ENCODE measurements around the gene CHAT. TPM values are rescaled to one million over a fixed set of nuclear protein-coding genes. Genes with fewer than 3 reads are reported as not detected.

CHAT gene
- total RNA-seq, 1 experiment from 2014 or later = not detected

DNA sequence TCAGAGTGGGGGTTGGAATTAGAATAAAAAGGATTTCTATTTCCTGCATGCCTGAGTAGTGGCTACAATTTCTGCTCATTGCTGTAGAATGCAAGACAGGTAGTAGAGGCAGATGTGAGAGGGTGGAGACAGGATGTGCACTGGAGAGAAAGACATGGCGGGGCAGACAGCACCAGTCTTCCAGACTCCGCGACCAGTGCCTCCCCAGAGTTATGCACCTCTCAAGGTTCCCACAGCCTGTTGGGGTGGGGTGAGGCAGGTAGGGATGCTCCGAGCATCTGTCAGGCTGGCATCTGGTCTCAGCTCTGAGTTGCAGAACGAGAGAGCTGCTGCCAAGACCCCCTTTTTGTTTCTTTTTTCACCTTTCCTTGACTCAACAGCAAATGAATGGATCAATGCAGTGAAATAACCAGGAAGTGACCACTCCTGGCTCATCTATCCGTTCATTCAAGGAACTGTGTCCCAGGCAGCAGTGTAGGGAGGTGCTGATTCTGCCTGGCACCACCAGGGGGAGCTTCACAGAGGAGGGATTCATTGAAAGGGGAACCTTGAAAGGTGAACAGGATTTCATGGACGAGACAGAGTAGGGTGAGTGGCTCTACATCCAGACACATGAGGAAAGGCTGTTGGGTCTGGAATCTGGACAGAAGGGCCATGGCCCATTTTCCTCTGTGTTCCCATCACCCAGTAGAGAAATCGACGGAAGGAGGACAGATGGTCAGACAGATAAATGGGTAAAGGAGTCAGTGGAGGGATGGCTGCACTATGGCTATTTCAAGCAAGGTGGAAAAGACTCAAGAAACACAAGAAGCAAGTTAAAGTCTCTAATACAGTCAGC, 20.9 kb upstream of the CHAT start:
- no peak overlapping the region for H3K4me3 ChIP-seq
- no peaks in the 10 kb centered on the region; the same call in 1 of the 2 replicates for H3K27me3 ChIP-seq (replicated peaks)
- H3K9me3 ChIP-seq (replicated peaks) = no peaks in the 10 kb centered on the region
- no peak overlapping the region for H3K27ac ChIP-seq
- no peaks in the 10 kb centered on the region for H3K4me1 ChIP-seq (replicated peaks)
- DNase-seq (ENCODE audit: low read depth in 1 of 2, low spot score in 2 of 2) = peak; percentile 49 to 67
- no peaks in the 10 kb centered on the region for H3K36me3 ChIP-seq

DNA sequence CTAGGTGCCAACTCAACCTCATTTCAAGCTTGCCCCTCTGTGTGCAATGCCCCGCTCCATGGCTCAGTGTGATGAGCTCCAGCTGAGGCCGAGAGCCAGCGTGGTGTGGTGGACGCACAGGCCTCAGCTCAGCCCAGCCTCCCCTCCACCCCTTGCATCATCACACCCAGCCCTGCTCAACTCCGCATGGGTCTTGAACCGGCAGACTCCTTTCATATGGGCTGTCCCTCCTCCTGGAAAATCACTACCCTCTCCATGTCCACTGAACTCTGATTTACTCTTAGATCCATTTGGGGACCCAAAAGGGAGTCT, 20.3 kb upstream of the CHAT start:
- Histone ChIP-seq H3K27ac (no peak overlapping the region), H3K9me3 (replicated peaks) (no peaks in the 10 kb centered on the region), H3K27me3 (replicated peaks) (no peaks in the 10 kb centered on the region; the same call in 1 of the 2 replicates), H3K4me3 (no peak overlapping the region), H3K4me1 (replicated peaks) (no peaks in the 10 kb centered on the region), H3K36me3 (no peaks in the 10 kb centered on the region)
- no peak for DNase-seq (ENCODE audit: low read depth in 1 of 2, low spot score in 2 of 2)

DNA sequence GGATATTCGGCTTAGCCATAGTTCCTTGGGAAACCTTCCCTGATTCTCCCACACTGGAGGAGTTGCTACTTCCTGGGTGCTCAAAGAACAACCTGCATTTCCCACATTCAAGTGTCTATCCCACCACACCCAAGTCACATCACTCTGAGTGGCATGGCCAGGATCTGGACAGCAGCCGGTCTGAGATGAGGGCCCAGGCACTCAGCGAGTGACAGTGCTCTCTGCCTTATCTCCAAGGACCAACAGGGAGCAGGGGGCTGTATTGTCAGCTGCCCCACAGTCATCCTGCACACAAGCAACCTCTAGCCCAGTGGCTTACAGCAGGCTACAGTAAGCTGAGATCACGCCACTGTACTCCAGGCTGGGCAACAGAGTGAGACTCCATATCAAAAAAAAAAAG, 19.8 kb upstream of the CHAT start:
- Histone ChIP-seq H3K4me1 (replicated peaks) (no peaks in the 10 kb centered on the region), H3K4me3 (no peak overlapping the region), H3K27me3 (replicated peaks) (no peaks in the 10 kb centered on the region), H3K9me3 (replicated peaks) (no peaks in the 10 kb centered on the region), H3K27ac (no peak overlapping the region), H3K36me3 (no peaks in the 10 kb centered on the region)
- DNase-seq (ENCODE audit: low read depth in 1 of 2, low spot score in 2 of 2) = no peak

DNA sequence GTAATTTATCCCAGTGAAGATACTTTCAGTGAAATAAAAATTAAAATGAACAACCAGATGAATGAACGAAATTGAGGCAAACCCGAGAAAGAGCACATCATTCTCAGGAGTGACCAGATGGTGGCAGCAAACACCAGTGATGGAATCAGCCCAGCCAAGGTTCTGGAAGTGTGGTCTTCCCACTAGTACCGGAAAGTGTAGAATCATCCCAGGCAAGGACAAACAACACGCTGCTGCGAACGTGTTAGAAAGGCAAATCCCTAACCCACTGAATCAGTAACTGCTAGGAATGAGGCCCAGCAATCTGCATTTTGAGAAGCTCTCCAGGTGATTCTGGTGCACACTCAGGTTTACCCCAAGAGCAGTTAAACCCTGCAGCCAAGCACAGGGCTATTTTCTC, 19.2 kb upstream of the CHAT start:
- Histone ChIP-seq H3K27me3 (replicated peaks) (no peaks in the 10 kb centered on the region), H3K36me3 (no peaks in the 10 kb centered on the region), H3K4me3 (no peak overlapping the region), H3K27ac (no peak overlapping the region), H3K4me1 (replicated peaks) (no peaks in the 10 kb centered on the region), H3K9me3 (replicated peaks) (no peaks in the 10 kb centered on the region)
- peak in 1 of 2 experiments; percentile 43 for DNase-seq (ENCODE audit: low read depth in 1 of 2, low spot score in 2 of 2)

DNA sequence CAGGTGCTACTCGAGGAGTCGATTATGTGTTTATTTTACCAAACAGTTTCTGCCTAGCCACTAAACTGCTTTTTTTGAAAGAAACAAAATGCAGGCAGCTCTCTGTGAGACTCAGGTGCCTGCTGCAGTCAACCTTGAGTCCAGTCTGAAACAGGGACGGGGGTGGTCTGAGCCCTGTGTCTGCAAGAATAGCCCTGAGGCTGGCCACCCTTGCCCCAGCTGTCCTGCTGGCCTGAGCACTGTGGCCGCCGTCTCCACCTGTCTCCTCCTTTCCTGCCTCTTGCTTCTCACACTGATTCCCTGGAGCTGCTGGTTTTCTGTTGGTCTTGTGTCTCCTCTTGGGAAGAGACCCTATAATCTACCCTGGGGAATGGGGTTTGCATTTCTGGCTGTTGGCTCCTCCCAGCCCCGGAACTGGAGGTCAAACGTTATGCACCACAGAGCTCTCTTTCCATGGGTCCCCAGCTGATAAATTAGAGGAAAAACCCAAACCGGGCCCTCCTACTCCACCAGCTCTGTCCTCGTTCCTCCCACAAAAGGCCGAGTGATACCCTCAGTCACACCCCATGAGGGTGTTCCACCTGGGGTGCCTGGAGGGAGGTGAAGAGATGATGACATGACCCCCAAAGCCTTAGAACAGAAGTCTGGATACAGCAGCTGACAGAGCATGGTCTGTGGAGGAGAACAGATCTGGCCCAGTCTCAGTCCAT, 18.7 kb upstream of the CHAT start:
- no peaks in the 10 kb centered on the region for H3K27me3 ChIP-seq (replicated peaks)
- no peak for DNase-seq (ENCODE audit: low read depth in 1 of 2, low spot score in 2 of 2)
- no peak overlapping the region for H3K27ac ChIP-seq
- no peaks in the 10 kb centered on the region for H3K4me1 ChIP-seq (replicated peaks)
- H3K4me3 ChIP-seq = no peak overlapping the region
- H3K36me3 ChIP-seq = no peaks in the 10 kb centered on the region
- no peaks in the 10 kb centered on the region for H3K9me3 ChIP-seq (replicated peaks)

DNA sequence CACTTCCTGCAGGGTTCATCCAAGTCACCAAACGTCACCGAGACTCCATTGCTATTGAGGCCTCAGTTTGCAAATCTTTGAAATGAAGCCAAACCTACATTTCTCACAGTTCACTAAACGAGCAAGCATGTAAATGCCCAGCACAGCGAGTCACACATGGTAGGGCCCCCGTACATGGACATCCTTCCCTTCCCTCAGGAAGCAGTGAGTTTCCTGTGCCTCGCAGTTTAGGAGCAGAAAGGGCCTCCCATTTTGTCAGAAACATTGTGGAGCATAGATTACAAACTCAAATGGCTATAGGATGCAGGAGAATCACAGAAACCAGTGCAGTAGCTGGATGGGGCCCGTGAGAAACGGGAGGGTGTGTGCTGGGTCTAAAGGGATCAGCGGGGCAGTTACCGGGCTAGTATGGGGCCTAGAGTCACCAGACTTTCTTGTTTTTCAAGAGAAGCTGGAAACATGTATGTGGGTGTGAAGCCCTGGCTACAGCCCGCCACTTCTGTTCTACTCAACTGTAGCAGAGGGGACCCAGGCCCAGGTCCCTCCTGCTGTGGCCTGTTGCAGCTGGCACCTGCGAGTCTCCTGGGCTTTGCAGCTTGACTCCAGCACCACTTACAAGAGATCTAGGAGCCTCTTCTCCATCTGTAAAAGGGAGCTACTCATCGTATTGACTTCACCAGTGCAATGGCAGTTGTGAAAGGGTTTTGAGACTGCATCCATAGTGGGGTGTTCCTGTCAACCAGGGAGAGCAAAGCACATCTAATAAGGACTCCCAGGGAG, 17.9 kb upstream of the CHAT start:
- H3K9me3 ChIP-seq (replicated peaks) = no peaks in the 10 kb centered on the region
- no peak overlapping the region for H3K27ac ChIP-seq
- H3K4me1 ChIP-seq (replicated peaks) = no peaks in the 10 kb centered on the region
- no peaks in the 10 kb centered on the region for H3K27me3 ChIP-seq (replicated peaks)
- DNase-seq (ENCODE audit: low read depth in 1 of 2, low spot score in 2 of 2) = no peak
- H3K36me3 ChIP-seq = no peaks in the 10 kb centered on the region
- H3K4me3 ChIP-seq = no peak overlapping the region

DNA sequence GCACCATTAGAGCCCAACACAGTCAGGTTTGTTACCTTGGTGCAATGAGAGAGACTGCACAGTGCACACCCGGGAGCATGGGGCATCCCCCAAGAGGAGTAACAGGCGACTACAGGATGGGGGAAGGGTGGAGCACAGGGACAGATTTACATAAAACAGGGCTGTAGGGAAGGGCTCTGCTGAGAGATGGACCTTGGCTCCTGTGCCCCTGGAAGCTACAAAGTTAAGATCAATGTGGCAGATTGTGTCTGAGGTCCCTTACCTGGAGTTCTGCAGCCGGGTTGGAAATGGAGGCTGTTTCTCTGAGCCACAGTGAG, 17.4 kb upstream of the CHAT start:
- no peak overlapping the region for H3K27ac ChIP-seq
- no peak overlapping the region for H3K4me3 ChIP-seq
- no peaks in the 10 kb centered on the region for H3K4me1 ChIP-seq (replicated peaks)
- DNase-seq (ENCODE audit: low read depth in 1 of 2, low spot score in 2 of 2) = no peak
- no peaks in the 10 kb centered on the region for H3K27me3 ChIP-seq (replicated peaks)
- H3K9me3 ChIP-seq (replicated peaks) = no peaks in the 10 kb centered on the region
- H3K36me3 ChIP-seq = no peaks in the 10 kb centered on the region

DNA sequence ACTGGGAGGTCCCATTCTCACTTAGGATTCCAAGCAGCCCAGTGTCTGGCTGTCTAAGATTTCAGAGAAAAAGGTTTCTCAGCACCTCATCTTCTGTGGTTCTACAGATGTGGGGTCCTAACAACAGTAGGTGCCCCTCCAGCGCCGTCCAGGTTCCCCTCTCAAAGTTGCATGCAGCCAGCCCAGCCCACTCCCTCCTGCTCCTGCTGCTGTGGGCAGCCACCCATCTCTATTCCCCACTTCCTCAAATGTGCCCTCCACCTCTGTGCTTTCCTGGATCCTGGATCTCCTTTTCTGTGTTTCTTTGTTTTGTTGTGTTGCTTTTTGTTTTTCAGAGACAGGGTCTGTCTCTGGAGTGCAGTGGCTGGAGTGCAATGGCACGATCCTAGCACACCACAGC, 17.0 kb upstream of the CHAT start:
- DNase-seq (ENCODE audit: low read depth in 1 of 2, low spot score in 2 of 2) = no peak
- H3K27ac ChIP-seq = no peak overlapping the region
- no peaks in the 10 kb centered on the region for H3K27me3 ChIP-seq (replicated peaks)
- no peaks in the 10 kb centered on the region for H3K9me3 ChIP-seq (replicated peaks)
- no peaks in the 10 kb centered on the region for H3K4me1 ChIP-seq (replicated peaks)
- H3K4me3 ChIP-seq = no peak overlapping the region
- H3K36me3 ChIP-seq = no peaks in the 10 kb centered on the region

DNA sequence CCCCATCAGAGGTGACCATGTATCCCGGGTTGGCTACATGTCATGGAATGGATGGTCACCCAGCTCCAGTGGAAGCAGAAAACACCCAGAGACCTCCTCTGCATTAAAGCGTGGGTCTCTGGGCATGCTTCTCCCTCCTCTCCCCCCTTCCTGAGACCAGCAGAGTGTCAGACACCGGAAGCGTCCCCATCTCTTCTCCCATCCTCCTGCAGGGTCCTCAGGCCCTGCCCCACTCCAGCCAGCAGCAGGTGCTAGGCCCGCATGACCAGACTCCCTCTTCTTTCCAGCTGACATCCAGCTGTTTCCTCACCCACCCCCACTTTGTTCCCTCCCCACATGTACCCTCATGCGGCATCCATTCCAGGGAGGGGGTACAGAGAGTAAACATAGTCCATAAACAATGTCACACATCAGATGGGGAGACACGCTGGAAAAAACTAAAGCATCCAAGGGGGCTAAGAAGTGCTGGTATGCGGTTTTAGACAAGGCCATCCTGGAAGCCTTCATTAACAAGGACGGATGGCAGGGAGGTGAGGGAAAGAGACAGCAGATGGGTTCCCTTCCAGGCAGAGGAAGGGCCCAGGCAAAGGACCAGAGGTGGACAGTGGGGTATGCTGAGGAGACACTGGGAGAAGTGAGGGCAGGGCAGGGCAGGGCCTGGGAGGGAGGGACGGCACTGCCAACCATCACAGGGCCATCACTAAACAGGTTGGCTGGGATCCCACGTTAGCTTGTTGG, 16.2 kb upstream of the CHAT start:
- Histone ChIP-seq H3K36me3 (no peaks in the 10 kb centered on the region), H3K9me3 (replicated peaks) (no peaks in the 10 kb centered on the region), H3K4me3 (no peak overlapping the region), H3K4me1 (replicated peaks) (no peaks in the 10 kb centered on the region), H3K27me3 (replicated peaks) (no peaks in the 10 kb centered on the region), H3K27ac (no peak overlapping the region)
- DNase-seq (ENCODE audit: low read depth in 1 of 2, low spot score in 2 of 2) = no peak

DNA sequence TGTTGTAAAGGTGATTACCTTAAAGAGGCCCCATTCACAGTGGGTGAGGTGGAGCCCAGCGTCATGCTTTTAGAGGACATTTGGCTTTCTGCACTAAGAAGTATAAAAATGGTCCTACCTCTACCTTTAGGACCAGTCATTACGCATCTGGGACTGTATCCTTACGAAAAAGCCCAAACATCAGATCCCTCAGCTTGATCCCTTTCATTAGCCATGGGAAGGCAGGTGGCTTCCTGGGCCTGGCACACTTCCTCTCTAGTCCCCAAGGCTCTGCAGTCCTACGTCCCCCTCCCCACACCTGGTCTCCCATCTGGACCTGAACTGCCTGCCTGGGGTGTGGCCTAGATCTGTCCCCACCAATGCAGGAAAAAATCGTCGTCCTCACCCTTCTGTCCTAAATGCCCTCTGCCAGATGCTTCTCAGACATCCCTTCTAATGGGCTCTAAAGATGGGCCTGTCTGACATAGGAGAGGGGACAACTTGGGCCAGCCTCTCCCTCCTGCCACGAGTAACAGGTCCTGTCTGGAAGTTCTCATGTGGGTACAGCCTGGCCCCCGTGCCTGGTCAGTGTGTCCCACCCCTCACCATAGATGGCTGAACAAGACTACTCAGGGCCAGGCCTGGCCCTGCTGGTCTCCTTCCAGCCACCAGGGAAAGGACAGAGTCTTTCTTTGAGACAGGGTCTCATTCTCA, 15.5 kb upstream of the CHAT start:
- Histone ChIP-seq H3K36me3 (no peaks in the 10 kb centered on the region), H3K4me3 (no peak overlapping the region), H3K9me3 (replicated peaks) (no peaks in the 10 kb centered on the region), H3K4me1 (replicated peaks) (no peaks in the 10 kb centered on the region), H3K27ac (no peak overlapping the region), H3K27me3 (replicated peaks) (no peaks in the 10 kb centered on the region)
- no peak for DNase-seq (ENCODE audit: low read depth in 1 of 2, low spot score in 2 of 2)

DNA sequence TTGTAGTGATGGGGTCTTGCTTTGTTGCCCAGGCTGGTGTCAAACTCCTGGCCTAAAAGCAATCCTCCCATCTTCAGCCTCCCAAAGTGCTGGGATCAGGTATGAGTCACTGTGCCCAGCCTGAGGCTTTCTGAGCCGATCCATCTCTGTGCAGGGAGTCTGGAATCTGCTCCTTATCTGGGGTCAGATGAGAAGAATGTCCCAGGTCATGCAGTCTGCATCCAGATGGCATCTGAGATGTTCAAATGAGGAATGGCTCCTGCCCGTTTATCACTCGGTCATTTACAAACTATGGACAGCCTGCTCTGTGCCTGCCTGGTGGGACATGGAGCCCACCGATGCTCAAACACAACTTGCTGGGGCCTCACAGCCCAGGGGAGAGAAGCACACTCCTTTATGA, 14.9 kb upstream of the CHAT start:
- Histone ChIP-seq H3K27me3 (replicated peaks) (no peaks in the 10 kb centered on the region; the same call in 1 of the 2 replicates), H3K4me3 (no peak overlapping the region), H3K9me3 (replicated peaks) (no peaks in the 10 kb centered on the region), H3K4me1 (replicated peaks) (no peaks in the 10 kb centered on the region), H3K36me3 (no peaks in the 10 kb centered on the region), H3K27ac (no peak overlapping the region)
- DNase-seq (ENCODE audit: low read depth in 1 of 2, low spot score in 2 of 2) = no peak

DNA sequence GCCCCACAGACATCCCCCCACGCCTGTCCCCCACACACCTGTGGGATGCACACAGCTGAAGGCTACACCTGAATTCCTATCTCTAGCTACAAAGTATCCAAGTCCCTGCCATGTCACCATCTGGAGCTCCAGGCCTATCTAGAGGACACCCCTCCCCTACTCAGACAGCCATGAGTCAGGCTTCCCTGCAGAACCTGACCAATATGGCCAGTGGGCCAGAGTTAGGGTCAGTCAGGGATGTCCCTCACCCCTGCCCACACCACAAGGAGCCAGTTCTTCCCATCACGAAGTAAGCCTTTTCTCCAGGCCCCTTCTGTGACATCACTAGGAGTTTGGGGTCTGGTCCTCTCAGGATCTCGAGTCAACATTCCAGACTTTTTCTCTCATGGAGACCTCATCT, 14.3 kb upstream of the CHAT start:
- Histone ChIP-seq H3K9me3 (replicated peaks) (no peaks in the 10 kb centered on the region), H3K4me1 (replicated peaks) (no peaks in the 10 kb centered on the region), H3K27ac (no peak overlapping the region), H3K4me3 (no peak overlapping the region), H3K27me3 (replicated peaks) (no peaks in the 10 kb centered on the region; the same call in 1 of the 2 replicates), H3K36me3 (no peaks in the 10 kb centered on the region)
- no peak for DNase-seq (ENCODE audit: low read depth in 1 of 2, low spot score in 2 of 2)

DNA sequence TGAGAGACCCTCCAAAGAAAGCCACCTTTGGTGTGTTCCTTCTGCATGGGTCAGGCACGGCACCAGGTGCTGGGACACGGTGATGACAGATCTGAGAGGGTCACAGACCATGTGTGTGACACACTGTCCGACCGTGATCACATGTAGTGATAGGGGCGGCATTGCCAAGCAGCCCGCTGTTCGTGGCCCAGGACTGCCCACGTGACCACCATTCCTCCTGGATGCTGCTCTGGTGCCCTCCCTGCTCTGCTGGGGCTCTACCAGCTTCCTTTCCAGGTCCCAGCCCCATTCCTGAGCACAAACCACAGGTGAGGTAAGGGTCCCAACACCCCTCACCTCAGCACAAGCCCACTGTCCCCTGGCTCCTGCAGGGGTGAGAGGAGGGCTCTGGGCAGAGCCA, 13.8 kb upstream of the CHAT start:
- no peaks in the 10 kb centered on the region; the same call in 1 of the 2 replicates for H3K27me3 ChIP-seq (replicated peaks)
- no peak for DNase-seq (ENCODE audit: low read depth in 1 of 2, low spot score in 2 of 2)

More for the DNA sequence above, 13.8 kb upstream of the CHAT start:
- Histone ChIP-seq H3K27ac (no peak overlapping the region), H3K36me3 (no peaks in the 10 kb centered on the region), H3K4me1 (replicated peaks) (no peaks in the 10 kb centered on the region), H3K9me3 (replicated peaks) (no peaks in the 10 kb centered on the region), H3K4me3 (no peak overlapping the region)

All from SJSA1 (cell line).